Esophagus squamous epithelium (tissue), 5 donors: ENCODE measurements around the gene DDAH2. TPM values are rescaled to one million over a fixed set of nuclear protein-coding genes. Genes with fewer than 3 reads are reported as not detected.

Experiments used
- DNase-seq: peaks from one replicate; lab custom pipeline; 2025; lab: John Stamatoyannopoulos, UW
- H3K27ac ChIP-seq, 4 donors: fragments of 200-600 bp; sonication (generic); one replicate each; pipeline ENCODE4 v1.5.1; 2016 to 2019; ENCODE audit warnings: mild to moderate bottlenecking in 1 of 4
- H3K27me3 ChIP-seq, 4 donors: fragments of 200-600 bp; sonication (generic); 1 replicate in 3 of 4; 2 replicates in 1 of 4; pipeline versions ENCODE4 v1.5.1 to v1.6.0; 2017 to 2021; ENCODE audit warnings: antibody characterized with exemption in 1 of 4
- H3K36me3 ChIP-seq, 3 donors: fragments of 200-600 bp; sonication (generic); one replicate each; pipeline ENCODE4 v1.5.1; 2016 to 2019
- H3K4me1 ChIP-seq, 3 donors: fragments of 200-600 bp; sonication (generic); one replicate each; pipeline ENCODE4 v1.5.1; 2017 to 2019
- H3K4me3 ChIP-seq, 4 donors: fragments of 200-600 bp; sonication (generic); 1 replicate in 3 of 4; 2 replicates in 1 of 4; pipeline ENCODE4 v1.5.1; 2016 to 2019; ENCODE audit warnings: mild to moderate bottlenecking in 2 of 4, moderate library complexity in 1 of 4
- H3K9me3 ChIP-seq, 3 donors: fragments of 200-600 bp; sonication (generic); one replicate each; pipeline ENCODE4 v1.5.1; 2016 to 2019
- POLR2A ChIP-seq, 4 donors: fragments of 450-650 bp; IDR thresholded peaks; one replicate each; pipeline ENCODE4 v1.6.1; 2017; ENCODE audit warnings: antibody characterized with exemption in 4 of 4, mild to moderate bottlenecking in 4 of 4, moderate library complexity in 3 of 4
- WGBS, 2 donors: methylation state at CpG; one replicate each; pipeline ENCODE4 v1.1.5; 2018; 5-methylcytosine and 5-hydroxymethylcytosine counted together
- intact Hi-C: fragments of 100-400 bp; cut with DNase I; formaldehyde crosslinking; loops from one replicate; pipeline ENCODE4 v1.15.0; 2022
- total RNA-seq, 4 donors: library from RNA; depleted of rRNA; stranded (reverse); fragments of >200 nt; gene quantifications; one replicate each; pipeline ENCODE4 v1.1.0, GENCODE V29; 2016
- TF ChIP-seq, protein P1 (sequence below), 6 experiments: fragments of 450-650 bp in 4 of 6; fragments of 200-600 bp in 2 of 6; sonication (generic) in 2 of 6; IDR thresholded peaks; one replicate each; pipeline ENCODE4 v1.5.1; 2016 to 2019; ENCODE audit warnings: antibody characterized with exemption in 6 of 6, mild to moderate bottlenecking in 4 of 6, moderate library complexity in 4 of 6
- donor health status: DM: yes; HTN: yes; CAD: no.

DDAH2 gene
- total RNA-seq, 4 donors from 2014 or later, result 16.4 to 59.3 (median 28.2) TPM

GRCh38 chr6:31765559-31765909 is 36.4 kb upstream of the DDAH2 start:
- H3K4me3 ChIP-seq, result no peak overlapping the region
- intact Hi-C loops, result loop anchor here (5.0 kb wide), 1 partner anchor 88 kb away; no protein-coding TSS in a partner anchor
- no peak for DNase-seq
- WGBS, 2 donors, result 85 to 86% methylated on average over 6 to 9 of the region's 9 CpGs
- no peak overlapping the region for H3K27ac ChIP-seq
- peaks cover 3 to 38% (median 3%) of the 10 kb centered on the region in 3 donors for H3K4me1 ChIP-seq
- H3K9me3 ChIP-seq, result no peaks in the 10 kb centered on the region
- peaks cover 0 to 12% (median 0%) of the 10 kb centered on the region in 3 donors for H3K36me3 ChIP-seq
- H3K27me3 ChIP-seq, result no peaks in the 10 kb centered on the region
- TF ChIP-seq POLR2A (IDR thresholded peaks at IDR 0.05), result no peak
- TF ChIP-seq, protein P1, sequence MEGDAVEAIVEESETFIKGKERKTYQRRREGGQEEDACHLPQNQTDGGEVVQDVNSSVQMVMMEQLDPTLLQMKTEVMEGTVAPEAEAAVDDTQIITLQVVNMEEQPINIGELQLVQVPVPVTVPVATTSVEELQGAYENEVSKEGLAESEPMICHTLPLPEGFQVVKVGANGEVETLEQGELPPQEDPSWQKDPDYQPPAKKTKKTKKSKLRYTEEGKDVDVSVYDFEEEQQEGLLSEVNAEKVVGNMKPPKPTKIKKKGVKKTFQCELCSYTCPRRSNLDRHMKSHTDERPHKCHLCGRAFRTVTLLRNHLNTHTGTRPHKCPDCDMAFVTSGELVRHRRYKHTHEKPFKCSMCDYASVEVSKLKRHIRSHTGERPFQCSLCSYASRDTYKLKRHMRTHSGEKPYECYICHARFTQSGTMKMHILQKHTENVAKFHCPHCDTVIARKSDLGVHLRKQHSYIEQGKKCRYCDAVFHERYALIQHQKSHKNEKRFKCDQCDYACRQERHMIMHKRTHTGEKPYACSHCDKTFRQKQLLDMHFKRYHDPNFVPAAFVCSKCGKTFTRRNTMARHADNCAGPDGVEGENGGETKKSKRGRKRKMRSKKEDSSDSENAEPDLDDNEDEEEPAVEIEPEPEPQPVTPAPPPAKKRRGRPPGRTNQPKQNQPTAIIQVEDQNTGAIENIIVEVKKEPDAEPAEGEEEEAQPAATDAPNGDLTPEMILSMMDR (IDR thresholded peaks at IDR 0.05), result no peak

GRCh38 chr6:31764198-31764597 is 35.1 kb upstream of the DDAH2 start:
- H3K36me3 ChIP-seq, result peaks cover 0 to 22% (median 0%) of the 10 kb centered on the region in 3 donors
- no peak for DNase-seq
- no peaks in the 10 kb centered on the region for H3K9me3 ChIP-seq
- H3K4me1 ChIP-seq, result peaks cover 0 to 28% (median 3%) of the 10 kb centered on the region in 3 donors
- intact Hi-C loops, result no loop called here
- H3K4me3 ChIP-seq, result no peak overlapping the region
- 77 to 84% methylated on average over 4 of the region's 4 CpGs for WGBS, 2 donors
- H3K27ac ChIP-seq, result no peak overlapping the region
- TF ChIP-seq, protein P1 (IDR thresholded peaks at IDR 0.05), result no peak
- TF ChIP-seq POLR2A (IDR thresholded peaks at IDR 0.05), result no peak
- no peaks in the 10 kb centered on the region for H3K27me3 ChIP-seq

DNA sequence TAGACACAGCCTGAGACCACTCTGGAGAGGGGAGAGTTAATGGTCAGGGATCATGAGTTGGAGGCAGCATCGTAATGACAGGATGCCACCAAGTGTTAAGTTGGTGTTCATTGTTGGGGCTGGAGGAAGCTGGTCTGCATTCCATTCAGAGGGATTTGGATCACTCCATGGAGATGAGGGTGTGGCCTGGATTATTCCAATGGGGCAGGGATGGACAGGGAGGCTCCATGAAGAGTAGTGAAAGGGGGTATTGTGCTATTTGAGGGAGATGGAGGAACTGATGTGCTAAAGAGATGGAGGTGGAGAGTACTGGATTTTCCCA is 34.5 kb upstream of the DDAH2 start:
- Histone ChIP-seq H3K27me3 (no peaks in the 10 kb centered on the region), H3K4me1 (peaks cover 0 to 28% (median 3%) of the 10 kb centered on the region in 3 donors), H3K9me3 (no peaks in the 10 kb centered on the region), H3K27ac (peak overlapping the region in 2 of 4 donors; percentile 33 to 49), H3K4me3 (no peak overlapping the region), H3K36me3 (peaks cover 0 to 22% (median 0%) of the 10 kb centered on the region in 3 donors)
- intact Hi-C loops, result no loop called here
- TF ChIP-seq POLR2A (IDR thresholded peaks at IDR 0.05), result no peak
- TF ChIP-seq, protein P1 (IDR thresholded peaks at IDR 0.05), result no peak
- 0 to 30% methylated on average over 1 of the region's 1 CpG for WGBS, 2 donors
- no peak for DNase-seq

DNA sequence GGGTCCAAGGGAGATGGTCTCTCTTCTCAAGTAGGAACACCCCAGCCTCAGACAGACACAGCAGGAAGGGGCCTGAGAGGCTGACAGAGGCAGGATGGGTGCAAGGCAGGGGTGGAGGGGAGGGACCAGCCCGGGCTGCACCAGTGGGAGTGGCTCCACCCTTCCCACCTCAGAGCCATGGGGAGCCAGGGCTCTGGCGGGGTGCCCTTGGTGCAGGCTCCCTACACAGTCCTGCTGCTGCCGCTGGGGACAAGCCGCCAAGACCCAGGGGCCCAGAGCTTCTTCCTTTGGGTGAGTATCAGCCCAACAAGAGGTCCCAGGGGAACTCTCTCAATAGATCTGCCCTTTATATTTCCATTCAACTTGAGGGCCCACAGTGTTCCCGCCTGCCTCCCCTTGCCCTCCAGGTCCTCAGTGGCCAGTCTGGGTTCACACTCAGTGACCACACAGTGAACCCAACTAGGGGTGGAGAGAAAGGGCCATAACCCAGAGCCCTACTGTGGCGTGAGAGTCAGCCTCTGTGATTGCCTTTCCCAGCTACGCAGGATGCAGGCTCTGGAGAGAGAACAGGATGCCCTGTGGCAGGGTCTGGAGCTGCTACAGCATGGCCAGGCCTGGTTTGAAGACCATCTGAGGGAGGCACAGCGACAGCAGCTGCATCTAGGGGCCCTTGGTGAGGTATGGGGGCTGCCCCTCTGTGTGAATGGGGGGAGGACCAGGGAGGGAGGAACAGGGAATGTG is 33.9 kb upstream of the DDAH2 start:
- no peaks in the 10 kb centered on the region for H3K27me3 ChIP-seq
- 62 to 78% methylated on average over 2 to 4 of the region's 8 CpGs for WGBS, 2 donors

DNA sequence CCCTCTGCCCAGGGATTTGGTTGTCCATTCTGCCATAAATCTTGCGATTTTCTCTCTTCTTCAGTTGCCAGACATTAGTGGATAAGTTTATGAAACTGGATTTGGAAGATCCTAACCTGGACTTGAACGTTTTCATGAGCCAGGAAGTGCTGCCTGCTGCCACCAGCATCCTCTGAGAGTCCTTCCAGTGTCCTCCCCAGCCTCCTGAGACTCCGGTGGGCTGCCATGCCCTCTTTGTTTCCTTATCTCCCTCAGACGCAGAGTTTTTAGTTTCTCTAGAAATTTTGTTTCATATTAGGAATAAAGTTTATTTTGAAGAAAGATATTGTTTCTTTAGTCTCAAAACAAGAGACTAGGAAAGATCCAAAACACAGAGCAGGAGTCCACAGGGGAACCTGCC is 33.3 kb upstream of the DDAH2 start, which contains the start of gene SAPCD1:
Gene SAPCD1 (plus strand): TSS at position 301 of the 400 bp plus-strand sequence. CDS start 399 bp downstream, outside the sequence.
- no peaks in the 10 kb centered on the region for H3K9me3 ChIP-seq
- DNase-seq, result no peak
- 67 to 77% methylated on average over 4 of the region's 4 CpGs for WGBS, 2 donors
- H3K4me3 ChIP-seq, result no peak within 1 kb of the TSS
- H3K36me3 ChIP-seq, result peaks cover 0 to 22% (median 0%) of the 10 kb centered on the region in 3 donors
- H3K4me1 ChIP-seq, result peaks cover 0 to 28% (median 3%) of the 10 kb centered on the region in 3 donors
- intact Hi-C loops, result no loop called here
- H3K27me3 ChIP-seq, result no peaks in the 10 kb centered on the region
- peak within 1 kb of the TSS in 2 of 4 donors; percentile 33 to 49 for H3K27ac ChIP-seq
- TF ChIP-seq POLR2A (IDR thresholded peaks at IDR 0.05), result no peak
- TF ChIP-seq, protein P1 (IDR thresholded peaks at IDR 0.05), result no peak

More for the DNA sequence above, 33.9 kb upstream of the DDAH2 start:
- Histone ChIP-seq H3K27ac (peak overlapping the region in 2 of 4 donors; percentile 33 to 49), H3K4me1 (peaks cover 0 to 28% (median 3%) of the 10 kb centered on the region in 3 donors), H3K9me3 (no peaks in the 10 kb centered on the region), H3K36me3 (peaks cover 0 to 22% (median 0%) of the 10 kb centered on the region in 3 donors), H3K4me3 (no peak overlapping the region)
- no peak for DNase-seq
- TF ChIP-seq, protein P1 (IDR thresholded peaks at IDR 0.05), result no peak
- no peak for TF ChIP-seq POLR2A (IDR thresholded peaks at IDR 0.05)
- intact Hi-C loops, result no loop called here
